Stimulated activated CD8-positive, alpha-beta memory T cell treated with anti-CD3 and anti-CD28 coated beads, Interleukin-12 subunit alpha, Interleukin-12 subunit beta, amount 100 ng/mL, for 4 hours (primary cell): ENCODE results near the gene PILRB.
"Not testable (repeated sequence)": the region's sequence is repeated elsewhere in the genome, so short reads cannot be mapped to it uniquely, and the experiment has no call there.

Experiments used
- DNase-seq: peaks from one replicate; pipeline ENCODE4 v3.0.0-alpha.2; 2020; ENCODE audit warnings: low read depth

The PILRB gene

DNA sequence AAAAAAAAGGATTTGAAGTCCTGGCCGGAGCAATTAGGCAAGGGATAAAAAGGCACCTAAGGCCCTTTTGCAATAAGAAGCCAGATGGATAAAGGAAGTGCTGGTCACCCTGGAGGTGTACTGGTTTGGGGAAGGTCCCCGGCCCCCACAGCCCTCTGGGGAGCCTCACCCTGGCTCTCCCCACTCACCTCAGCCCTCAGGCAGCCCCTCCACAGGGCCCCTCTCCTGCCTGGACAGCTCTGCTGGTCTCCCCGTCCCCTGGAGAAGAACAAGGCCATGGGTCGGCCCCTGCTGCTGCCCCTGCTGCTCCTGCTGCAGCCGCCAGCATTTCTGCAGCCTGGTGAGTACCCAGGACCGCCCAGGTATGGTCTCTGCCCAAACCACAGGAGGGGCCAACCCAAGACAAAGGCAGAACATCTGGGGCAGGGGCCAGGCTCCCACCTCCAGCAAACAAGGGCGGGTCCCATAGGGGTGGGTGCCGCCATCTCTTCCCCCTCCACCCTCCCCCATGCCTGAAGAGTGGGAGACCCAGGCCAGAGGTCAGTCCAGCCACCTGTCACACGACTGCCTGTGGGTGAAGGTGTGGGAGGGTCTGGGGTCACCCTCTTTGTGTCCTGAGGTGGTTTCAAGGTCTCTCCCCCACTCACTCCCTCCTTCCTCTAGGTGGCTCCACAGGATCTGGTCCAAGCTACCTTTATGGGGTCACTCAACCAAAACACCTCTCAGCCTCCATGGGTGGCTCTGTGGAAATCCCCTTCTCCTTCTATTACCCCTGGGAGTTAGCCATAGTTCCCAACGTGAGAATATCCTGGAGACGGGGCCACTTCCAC, at the start of gene PILRB:
PILRB (plus strand) TSS at position 91 of the 830 bp plus-strand sequence; CDS start at position 277, 186 bp downstream.
- DNase-seq, result no peak

DNA sequence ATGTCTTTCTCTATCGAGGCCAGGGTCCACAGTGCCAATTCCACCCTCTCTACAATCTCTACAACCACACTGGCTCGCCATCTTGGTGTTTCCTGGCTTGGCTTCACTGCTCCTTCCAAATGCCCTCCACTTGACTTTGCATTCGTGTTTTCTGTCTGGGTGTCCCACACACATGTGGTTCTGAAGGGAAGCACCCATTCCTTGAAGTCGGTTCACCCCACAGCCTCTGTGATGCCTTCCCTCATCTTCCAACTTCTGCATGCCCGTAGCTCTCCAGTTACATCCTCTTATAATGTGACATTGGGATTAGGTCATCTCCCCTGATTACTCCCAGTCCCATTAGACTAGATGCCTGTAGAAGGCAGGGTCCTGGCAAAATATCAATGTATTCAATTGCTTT, 39.6 kb upstream of the PILRB start:
- DNase-seq, result not testable (repeated sequence)

DNA sequence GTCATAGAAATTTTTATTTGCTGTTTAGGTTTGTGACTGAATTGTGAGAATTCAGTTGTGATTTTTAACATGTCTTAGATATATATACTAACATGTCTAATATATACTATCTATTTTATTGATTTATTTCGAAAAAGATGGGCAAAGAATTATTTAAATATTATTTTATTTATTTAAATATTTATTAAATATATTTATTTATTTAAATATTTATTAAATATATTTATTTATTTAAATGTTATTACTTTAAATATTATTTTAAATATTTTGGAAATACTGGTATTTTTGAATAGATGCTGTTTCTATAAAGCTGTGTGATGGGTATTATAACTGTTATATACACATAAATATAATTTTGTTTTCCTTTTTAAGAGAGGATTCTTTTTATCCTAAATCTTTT, 36.3 kb upstream of the PILRB start:
- not testable (repeated sequence) for DNase-seq

DNA sequence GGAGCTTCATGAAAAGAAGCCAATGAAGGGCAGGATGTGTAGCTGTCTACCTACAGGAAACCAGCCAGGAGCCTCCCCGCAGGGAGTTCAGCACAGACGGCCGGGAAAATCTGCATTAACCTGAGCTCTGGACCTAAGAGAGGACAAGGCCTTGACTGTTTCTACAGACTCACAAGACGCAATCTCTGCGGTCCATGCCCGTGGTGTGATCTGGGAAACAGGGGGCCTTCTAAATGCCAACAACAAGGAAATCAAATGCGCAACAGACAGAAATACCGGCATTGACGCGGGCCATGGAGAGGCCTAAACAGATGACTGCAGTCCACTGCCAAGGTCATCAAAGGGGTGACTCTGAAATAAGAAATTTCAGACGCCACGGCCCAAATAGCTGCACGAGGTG, 33.7 kb upstream of the PILRB start:
- not testable (repeated sequence) for DNase-seq

DNA sequence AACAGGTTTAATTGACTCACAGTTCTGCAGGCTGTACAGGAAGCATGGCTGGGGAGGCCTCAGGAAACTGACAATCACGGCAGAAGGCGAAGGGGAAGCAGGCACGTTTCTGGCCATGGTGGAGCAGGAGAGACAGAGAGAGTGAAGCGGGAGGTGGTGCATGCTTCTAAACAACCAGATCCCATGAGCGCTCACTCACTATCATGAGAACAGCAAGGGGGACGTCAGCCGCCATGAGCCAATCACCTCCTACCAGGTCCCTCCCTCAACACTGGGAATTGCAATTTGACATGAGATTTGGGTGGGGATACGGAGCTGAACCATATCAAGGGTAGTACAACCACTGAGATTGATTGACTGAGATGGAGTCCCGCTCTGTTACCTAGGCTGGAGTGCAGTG, 32.2 kb upstream of the PILRB start:
- not testable (repeated sequence) for DNase-seq

DNA sequence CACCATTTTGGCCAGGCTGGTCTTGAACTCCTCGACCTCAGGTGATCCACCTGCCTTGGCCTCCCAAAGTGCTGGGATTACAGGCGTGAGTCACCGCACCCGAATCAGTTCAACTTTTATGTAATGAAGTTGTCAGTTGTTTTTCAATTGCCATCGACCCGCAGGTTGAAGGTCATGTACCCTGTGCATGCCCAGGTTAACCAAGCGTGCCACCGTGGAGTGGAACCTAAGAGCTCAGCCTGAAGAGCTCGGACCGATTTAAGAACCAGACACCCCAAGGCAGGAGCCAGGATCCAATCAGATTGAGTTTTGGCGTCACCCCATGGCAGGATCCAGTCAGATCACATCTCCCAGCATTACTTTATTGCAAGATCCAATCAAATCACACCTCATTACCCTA, 31.0 kb upstream of the PILRB start:
- DNase-seq, result not testable (repeated sequence)

DNA sequence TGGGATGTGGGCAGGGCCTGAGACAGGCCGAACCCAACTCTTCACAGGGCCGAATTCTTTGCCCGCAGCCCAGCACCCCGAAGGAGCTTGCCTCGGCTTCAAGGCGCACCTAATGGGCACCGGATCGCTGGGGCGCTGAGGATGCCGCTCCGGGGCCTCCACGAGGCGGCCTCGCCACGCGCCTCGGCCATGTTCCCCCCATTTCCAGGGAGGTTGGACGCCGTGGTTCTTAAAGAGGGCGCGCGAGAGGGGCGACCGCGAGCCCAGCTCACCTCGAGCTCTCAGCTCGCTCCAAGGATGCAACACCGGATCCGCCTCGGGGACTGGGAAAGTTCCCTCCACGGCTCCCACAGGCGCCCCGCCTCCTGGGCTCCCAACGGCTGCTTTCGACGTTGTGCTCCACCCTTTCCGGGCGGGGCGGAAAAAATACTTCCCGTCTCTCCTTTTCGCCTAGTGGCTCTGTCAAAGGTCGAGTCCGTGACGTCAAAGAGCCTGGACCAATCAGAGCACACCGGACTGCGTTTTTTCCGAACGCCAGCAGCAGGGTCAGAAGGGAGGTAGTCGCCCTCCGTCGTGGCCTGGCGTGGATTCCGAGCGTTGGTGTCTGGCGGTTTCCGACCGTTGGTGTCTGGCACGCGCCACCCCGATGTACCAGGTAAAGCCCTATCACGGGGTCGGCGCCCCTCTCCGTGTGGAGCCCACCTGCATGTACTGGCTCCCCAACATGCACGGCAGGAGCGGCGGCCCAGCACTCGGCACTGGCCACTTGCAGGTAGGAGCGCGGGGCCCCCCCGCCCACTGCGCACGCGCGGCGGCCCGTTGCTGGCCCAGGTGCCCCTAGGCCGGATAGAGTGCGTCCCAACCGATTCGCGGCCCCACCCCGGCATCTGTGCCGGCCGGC, 22.1 kb upstream of the PILRB start:
- DNase-seq, result peak; percentile 78

DNA sequence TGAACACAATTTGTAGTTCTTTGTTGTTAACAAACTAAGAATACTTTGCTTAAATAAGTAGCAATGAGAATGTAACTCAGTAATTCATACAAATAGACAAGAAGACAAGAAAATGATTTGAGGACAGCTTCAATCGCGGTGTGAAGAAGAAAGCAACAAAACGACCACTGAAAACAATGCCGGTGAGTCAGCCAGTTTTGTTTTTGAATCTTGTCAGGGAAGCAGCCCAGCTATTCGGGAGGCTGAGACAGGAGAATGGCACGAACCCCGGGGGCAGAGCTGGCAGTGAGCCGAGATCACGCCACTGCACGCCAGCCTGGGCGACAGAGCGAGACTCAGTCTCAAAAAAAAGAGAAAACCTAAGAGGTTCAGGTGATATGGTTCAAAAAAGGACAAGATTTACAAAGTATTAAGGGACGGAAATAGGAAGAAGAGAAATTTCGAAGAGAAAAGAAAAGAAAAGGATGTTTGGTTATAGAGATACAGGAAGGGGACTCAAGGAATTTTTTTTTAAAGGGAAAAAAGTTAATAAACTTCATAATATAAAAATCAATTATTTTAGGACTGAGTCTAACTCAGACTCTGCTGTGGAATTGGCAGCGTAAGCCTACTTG, 19.7 kb upstream of the PILRB start:
- DNase-seq, result not testable (repeated sequence)

DNA sequence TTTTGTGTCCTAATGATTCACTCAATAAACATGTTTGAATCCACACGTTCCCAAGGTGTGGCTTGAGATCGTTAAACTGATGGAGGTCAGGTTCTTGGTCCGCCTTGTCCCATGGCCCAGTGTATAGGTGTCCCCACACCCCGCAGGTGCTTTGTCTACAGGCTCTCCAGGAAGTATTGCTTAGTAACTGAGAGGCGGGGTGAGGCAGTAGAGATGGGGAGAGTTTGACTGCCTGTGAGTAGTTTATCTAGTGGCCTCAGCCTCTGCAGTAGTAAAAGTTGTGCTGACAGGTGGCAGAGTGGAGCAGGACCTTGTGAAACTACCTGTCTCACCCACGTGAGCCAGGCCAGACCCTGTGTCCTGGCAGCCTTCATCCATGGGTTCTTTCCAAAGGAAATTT, 16.6 kb upstream of the PILRB start:
- not testable (repeated sequence) for DNase-seq

DNA sequence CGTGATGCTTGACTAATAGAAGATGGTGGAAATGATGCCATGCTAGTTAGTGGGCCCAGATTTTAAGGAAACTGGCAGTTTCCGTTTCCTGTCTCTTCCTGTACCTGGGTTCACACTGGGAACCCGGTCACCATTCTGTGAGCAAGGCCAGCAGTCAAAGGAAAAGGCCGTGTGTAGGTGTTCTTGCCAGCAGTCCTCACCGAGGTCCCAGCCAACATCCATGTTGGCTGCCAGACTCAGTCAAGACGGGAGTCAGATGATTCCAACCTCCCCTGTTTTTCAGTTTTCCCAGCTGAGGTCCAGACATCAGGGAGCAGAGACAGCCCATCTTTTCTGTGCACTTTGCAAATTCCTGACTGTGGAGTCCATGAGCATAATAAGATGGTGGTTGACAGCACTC, 15.2 kb upstream of the PILRB start:
- DNase-seq, result no peak

DNA sequence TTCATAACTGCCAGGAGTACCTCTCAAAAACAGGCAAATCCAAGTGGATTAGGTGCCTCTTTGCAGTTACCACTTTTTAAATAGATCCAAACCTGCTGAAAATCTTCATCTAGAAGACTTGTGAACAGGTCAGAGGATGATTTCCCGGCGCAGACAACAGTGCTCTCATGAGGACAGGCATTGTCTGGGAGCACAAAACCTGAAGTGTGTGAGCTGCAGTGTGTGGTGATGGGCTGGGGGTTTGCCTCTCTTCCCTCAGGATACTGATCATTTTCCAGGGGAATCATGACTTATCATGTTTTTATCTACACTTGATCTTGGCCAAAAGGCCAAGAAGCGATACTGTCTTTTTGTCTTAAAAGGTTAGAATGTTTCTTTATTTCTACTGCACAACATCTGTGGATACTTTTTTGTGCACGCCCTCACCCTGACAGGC, 13.8 kb upstream of the PILRB start:
- DNase-seq, result not testable (repeated sequence)

DNA sequence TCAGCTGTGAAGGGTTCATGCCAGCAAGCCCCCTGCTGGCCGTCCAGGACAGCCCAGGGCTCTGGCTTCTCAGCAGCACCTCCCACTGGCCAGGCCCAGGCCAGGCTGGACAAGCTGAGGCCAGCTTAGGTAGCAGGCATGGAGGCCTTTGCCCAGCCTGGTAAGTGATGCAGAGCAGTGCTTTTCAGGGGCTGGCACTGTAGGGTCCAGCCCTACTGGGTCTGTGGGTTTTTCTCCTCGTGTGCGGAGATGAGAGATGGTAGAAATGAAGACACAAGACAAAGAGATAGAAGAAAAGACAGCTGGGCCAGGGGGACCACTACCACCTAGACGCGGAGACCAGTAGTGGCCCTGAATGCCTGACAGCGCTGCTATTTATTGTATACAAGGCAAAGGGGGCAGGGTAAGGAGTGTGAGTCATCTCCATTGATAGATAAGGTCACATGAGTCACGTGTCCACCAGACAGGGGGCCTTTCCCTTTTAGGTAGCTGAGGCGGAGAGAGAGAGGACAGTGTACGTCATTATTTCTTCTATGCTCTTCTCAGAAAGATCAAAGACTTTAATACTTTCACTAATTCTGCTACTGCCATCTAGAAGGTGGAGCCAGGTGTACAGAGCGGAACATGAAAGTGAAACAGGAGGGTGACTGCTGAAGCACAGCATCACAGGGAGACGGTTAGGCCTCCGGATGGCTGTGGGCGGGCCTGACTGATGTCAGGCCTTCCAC, 13.2 kb upstream of the PILRB start:
- peak; percentile 52 for DNase-seq

DNA sequence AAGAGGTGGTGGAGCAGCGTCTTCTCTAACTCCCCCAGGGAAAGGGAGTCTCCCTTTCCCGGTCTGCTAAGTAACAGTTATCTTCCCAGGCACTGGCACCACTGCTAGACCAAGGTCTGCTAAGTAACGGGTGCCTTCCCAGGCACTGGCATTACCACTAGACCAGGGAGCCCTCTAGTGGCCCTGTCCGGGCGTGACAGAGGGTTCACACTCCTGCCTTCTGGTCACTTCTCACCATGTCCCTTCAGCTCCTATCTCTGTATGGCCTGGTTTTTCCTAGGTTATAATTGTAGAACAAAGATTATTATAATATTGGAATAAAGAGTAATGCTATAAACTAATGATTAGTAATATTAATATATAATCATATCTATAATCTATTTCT, 12.6 kb upstream of the PILRB start:
- peak; percentile 38 for DNase-seq

DNA sequence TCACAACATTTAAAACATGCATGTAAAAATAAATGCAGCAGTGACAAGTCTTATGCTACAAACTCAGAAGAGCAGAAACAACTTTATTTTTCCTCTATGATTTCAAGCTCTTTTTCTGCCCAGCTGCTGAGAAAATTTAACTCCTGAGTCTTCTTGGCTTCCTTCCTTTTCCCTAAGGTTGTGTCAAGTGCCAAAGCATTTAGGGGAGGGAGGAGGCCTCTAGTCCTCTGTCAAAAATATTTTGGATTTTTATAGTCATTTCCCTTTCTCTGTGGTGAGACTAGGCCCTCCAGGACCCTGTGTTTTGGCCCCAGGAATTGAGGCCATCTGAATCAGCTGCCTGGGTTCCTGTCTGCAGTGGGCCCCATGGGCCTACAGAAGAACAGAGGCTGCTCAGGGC, 11.0 kb upstream of the PILRB start:
- no peak for DNase-seq

DNA sequence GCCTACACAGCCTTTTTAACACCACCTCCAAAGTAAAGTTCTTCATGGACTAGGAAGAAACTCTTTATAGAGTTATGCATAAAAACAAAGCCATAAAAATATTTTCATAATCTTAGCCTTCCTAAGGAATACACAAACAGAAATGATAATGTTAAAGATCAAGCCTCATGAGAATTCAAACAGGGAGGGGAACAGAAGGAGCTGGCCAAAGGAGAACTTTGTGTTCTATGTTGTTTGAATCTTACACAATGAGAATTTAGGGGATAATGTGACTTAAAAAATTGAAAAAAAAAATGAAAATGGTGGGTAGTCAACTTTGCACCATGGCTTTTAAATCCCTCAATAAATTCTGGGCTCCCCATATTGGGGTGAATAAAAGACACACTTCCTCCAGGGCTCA, 9.1 kb upstream of the PILRB start:
- no peak for DNase-seq

DNA sequence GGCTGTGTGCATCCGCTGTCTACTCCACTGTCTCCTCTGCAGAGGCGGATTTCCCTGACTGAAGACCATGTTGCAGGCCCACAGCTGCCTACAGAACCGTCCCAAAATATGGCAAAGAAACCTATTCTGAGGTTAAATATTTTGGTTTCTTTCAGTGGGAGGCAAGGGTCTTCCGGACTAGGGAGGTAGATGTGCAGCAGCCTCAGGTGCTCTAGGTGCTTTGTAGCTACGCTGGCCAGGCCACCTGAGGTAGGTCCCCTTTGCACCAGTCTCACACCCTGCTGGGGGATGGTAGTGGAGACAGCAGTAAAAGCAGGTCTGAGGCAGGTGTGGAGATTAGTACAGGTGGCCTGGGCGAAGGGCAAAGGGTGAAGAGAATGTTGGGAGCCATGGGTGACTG, 8.2 kb upstream of the PILRB start:
- no peak for DNase-seq

DNA sequence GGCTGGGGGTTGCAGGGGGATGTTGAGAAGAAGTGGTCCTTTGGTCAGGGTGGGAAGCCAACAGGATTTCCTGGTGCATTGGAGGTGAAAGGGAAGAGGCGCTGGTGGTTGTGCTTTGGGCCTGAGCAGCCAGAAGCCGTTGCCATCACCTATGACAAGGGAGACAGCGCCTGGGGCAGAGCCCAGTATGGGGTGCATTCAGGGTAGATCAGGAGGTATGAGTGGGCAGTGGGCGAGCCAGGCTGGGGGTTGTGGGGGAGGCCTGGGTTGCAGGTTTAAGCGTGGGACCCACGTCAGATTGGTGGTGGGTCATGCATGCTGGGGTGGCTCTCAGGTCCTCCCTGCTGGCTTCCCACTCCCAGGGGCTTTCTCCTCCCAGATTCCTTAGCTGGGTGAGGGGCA, 6.3 kb upstream of the PILRB start:
- DNase-seq, result no peak

DNA sequence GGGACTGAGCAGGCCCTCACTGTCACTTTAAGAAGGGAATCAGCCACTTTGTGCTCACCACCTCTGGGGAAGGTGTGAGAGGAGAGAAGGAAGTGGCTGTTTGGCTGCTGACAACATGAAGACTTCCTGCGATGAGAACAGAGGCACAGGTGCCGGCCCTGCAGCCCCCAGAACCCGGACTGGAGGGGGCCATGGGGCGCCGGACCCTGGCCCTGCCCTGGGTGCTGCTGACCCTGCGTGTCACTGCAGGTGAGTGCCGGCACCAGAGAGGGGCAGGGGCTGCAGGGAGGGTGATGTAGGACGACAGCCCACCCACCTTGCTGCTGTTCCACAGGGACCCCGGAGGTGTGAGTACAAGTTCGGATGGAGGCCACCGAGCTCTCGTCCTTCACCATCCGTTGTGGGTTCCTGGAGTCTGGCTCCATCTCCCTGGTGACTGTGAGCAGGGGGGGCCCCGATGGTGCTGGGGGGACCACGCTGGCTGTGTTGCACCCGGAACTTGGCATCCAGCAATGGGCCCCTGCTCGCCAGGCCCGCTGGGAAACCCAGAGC, 5.6 kb upstream of the PILRB start:
- not testable (repeated sequence) for DNase-seq

DNA sequence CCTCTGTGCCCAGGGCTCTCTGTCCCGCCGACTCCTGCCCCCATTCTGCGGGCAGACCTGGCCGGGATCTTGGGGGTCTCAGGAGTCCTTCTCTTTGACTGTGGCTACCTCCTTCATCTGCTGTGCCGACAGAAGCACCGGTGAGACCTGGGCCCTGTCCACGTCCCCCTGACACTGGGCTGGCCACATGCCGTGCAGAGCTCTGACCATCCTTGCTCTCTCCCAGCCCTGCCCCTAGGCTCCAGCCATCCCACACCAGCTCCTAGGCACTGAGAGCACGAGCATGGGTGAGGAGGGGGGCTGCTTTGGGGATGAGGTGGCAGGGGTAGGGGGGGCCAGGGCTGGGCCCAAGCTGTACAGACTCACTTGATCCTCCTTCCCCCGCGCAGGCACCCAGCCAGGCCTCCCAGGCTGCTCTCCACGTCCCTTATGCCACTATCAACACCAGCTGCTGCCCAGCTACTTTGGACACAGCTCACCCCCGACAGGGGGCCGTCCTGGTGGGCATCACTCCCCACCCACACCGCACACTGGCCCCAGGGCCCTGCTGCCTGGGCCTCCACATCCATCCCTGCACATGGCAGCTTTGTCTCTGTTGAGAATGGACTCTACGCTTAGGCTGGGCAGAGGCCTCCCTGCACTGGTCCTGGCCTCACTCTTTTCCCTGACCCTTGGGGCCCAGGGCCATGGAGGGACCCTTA, 4.8 kb upstream of the PILRB start:
- no peak for DNase-seq

DNA sequence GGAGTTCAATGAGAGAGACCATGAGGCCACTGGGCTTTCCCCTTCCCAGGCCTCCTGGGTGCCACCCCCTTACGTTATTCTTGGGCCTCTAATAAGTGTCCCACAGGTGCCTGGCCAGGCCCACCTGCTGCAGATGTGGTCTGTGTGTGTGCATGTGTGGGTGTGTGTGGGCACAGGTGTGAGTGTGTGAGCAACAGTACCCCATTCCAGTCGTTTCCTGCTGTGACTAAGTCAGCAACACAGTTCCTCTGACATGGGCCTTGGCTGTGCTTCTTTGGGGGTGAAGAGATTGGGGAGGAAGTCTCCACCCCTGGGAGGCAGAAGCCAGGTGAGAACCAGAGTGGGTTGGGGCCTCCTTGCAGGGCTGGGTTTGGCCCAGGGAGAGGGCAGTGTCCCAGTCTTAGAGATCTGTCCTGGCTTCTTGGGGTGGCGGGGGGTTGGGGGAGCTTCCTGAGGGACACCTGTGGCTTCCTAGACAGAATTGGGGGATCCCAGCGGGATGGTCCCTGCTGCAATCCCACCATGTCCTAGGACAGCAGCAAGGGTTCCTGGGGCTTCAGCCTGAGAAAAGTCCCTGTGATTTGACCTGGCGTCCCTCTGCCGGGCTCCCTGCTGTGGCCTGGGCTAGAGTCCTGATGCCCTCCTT, 4.1 kb upstream of the PILRB start:
- peak; percentile 56 for DNase-seq
